Measurements from ENCODE around the gene SALL4. TPM values are rescaled to one million over a fixed set of nuclear protein-coding genes. Genes with fewer than 3 reads are reported as not detected.

SALL4 gene
- total RNA-seq (2022; extraction: Qiagen RNA extraction; ENCODE audit: low read depth): 1.2 to 2.5 TPM (median 1.6 TPM) in 5 replicates

GRCh38 chr20:51802170-51802751 lies at the start of gene SALL4:
Gene SALL4 (minus strand): TSS chr20:51802521. CDS start chr20:51802408, 113 bp downstream.

GRCh38 chr20:51767867-51768758 lies 34.2 kb downstream of the SALL4 start, which contains the start of gene ATP9A:
Gene ATP9A (minus strand): TSS chr20:51768390. CDS start chr20:51768369, 21 bp downstream.

Other genes starting within 250 kb of the SALL4 start
- gene ATP9A, start 34.1 kb downstream of the SALL4 start, total RNA-seq (2022; extraction: Qiagen RNA extraction; ENCODE audit: low read depth): 11.1 to 16.4 TPM (median 15.6 TPM) in 5 replicates

All from A549 treated with GW870086 at 1 μM for 4 hours (cell line).